Left lung (tissue), 10 donors: ENCODE measurements around the gene TMEM151B. TPM values are rescaled to one million over a fixed set of nuclear protein-coding genes. Genes with fewer than 3 reads are reported as not detected.

Experiments
- ATAC-seq: fragments of 200-7000 bp; cut with Tn5 transposase; one replicate; pipeline ENCODE4 v1.9.1; 2020; ENCODE audit warnings: moderate library complexity
- DNase-seq, 4 donors: peaks; one replicate each; pipeline ENCODE4 v3.0.0-alpha.2; 2013 to 2020
- H3K27ac ChIP-seq, 2 donors: fragments of 200-600 bp; sonication (generic) in 1 of 2; one replicate each; pipeline versions ENCODE4 v1.5.0 to v1.8.0; 2020 to 2021
- H3K27me3 ChIP-seq, 2 donors: fragments of 200-600 bp; sonication (generic) in 1 of 2; one replicate each; pipeline versions ENCODE4 v1.5.0 to v1.8.0; 2020 to 2021
- H3K36me3 ChIP-seq, 2 donors: fragments of 200-600 bp; sonication (generic) in 1 of 2; one replicate each; pipeline versions ENCODE4 v1.5.0 to v1.8.0; 2020 to 2021
- H3K4me1 ChIP-seq, 2 donors: fragments of 200-600 bp; one replicate each; pipeline ENCODE4 v1.8.0; 2021
- H3K4me3 ChIP-seq, 2 donors: fragments of 200-600 bp; sonication (generic) in 1 of 2; one replicate each; pipeline versions ENCODE4 v1.5.0 to v1.8.0; 2020 to 2021; ENCODE audit warnings: mild to moderate bottlenecking in 1 of 2
- H3K9me3 ChIP-seq, 2 donors: fragments of 200-600 bp; sonication (generic) in 1 of 2; one replicate each; pipeline versions ENCODE4 v1.5.0 to v1.8.0; 2020 to 2021
- intact Hi-C, 2 donors: fragments of 100-400 bp; cut with DNase I; formaldehyde crosslinking; loops; one replicate each; pipeline versions ENCODE4 v1.11.2 to v1.14.2; 2022
- polyA plus RNA-seq, 6 donors: library from polyadenylated mRNA; unstranded; fragments of 120-200 nt; gene quantifications; one replicate each; pipeline ENCODE4 v1.2.1, GENCODE V29; 2013; ENCODE audit not compliant: insufficient read length in 6 of 6
- total RNA-seq, 2 donors: library from RNA; stranded (reverse); fragmentation: NEBNext Ultra II Directional; extraction: Animal tissue kit (Norgen Biotek cat#: 25700); gene quantifications; one replicate each; pipeline ENCODE4 v1.2.1, GENCODE V29; 2021
- TF ChIP-seq, protein P1 (sequence below), 2 donors: fragments of 200-600 bp; sonication (generic) in 1 of 2; IDR thresholded peaks; one replicate each; pipeline versions ENCODE4 v1.5.0 to v1.8.0; 2021; ENCODE audit warnings: antibody characterized with exemption in 2 of 2
- donor health status: DM: no; HTN: yes; CAD: no.
- donor health status: DM: no; HTN: no; CAD: no.

The TMEM151B gene
- total and polyA plus RNA-seq, 8 donors: 0.70 to 1.2 (median 0.87) TPM; not detected in 2

DNA sequence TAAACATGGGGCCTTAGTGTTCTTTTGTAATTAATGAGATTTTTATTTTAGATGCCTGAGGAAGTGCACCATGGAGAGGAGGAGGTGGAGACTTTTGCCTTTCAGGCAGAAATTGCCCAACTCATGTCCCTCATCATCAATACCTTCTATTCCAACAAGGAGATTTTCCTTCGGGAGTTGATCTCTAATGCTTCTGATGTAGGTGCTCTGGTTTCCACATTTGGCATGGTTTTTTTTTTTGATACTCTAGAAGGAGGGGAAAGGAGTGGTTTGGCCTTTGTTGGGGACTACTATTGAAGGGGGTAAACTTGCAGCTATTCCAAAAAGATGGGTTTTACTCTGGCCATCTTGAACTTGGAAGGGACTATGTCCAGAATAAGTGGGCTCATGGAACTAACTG, 21.7 kb upstream of the TMEM151B start:
- Histone ChIP-seq H3K4me1 (peaks cover 16 to 68% of the 10 kb centered on the region in 2 donors), H3K36me3 (peaks cover 5 to 54% of the 10 kb centered on the region in 2 donors), H3K27me3 (no peaks in the 10 kb centered on the region), H3K9me3 (no peaks in the 10 kb centered on the region), H3K4me3 (peak overlapping the region; percentile 64 to 88), H3K27ac (peak overlapping the region in 1 of 2 donors; percentile 99)
- DNase-seq: no peak
- ATAC-seq: no peak
- intact Hi-C loops: no loop called here
- TF ChIP-seq, protein P1, sequence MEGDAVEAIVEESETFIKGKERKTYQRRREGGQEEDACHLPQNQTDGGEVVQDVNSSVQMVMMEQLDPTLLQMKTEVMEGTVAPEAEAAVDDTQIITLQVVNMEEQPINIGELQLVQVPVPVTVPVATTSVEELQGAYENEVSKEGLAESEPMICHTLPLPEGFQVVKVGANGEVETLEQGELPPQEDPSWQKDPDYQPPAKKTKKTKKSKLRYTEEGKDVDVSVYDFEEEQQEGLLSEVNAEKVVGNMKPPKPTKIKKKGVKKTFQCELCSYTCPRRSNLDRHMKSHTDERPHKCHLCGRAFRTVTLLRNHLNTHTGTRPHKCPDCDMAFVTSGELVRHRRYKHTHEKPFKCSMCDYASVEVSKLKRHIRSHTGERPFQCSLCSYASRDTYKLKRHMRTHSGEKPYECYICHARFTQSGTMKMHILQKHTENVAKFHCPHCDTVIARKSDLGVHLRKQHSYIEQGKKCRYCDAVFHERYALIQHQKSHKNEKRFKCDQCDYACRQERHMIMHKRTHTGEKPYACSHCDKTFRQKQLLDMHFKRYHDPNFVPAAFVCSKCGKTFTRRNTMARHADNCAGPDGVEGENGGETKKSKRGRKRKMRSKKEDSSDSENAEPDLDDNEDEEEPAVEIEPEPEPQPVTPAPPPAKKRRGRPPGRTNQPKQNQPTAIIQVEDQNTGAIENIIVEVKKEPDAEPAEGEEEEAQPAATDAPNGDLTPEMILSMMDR (IDR thresholded peaks at IDR 0.05): no peak

DNA sequence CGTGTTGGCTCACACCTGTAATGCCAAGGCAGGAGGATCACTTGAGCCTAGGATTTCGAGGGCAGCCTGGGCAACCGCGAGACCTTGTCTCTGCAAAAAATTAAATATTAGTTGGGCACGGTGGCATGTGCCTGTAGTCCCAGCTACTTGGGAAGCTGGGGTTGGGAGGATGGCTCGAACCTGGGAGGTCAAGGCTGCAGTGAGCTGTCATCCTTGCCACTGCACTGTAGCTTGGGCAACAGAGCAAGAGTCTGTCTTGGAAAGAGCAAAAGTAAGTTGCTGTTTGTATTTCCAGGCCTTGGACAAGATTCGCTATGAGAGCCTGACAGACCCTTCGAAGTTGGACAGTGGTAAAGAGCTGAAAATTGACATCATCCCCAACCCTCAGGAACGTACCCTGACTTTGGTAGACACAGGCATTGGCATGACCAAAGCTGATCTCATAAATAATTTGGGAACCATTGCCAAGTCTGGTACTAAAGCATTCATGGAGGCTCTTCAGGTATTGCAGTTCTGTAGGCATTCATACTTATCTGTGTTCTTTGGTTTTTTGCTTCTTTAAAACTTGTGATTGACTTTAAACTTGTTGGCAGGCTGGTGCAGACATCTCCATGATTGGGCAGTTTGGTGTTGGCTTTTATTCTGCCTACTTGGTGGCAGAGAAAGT, 21.0 kb upstream of the TMEM151B start:
- no peaks in the 10 kb centered on the region for H3K27me3 ChIP-seq
- ATAC-seq (no peak), DNase-seq (peak in 1 of 4 donors; percentile 43)
- no peaks in the 10 kb centered on the region for H3K9me3 ChIP-seq
- H3K36me3 ChIP-seq: peaks cover 5 to 61% of the 10 kb centered on the region in 2 donors
- peak overlapping the region in 1 of 2 donors; percentile 64 for H3K4me3 ChIP-seq
- H3K4me1 ChIP-seq: peaks cover 16 to 73% of the 10 kb centered on the region in 2 donors
- peak overlapping the region; percentile 16 to 99 for H3K27ac ChIP-seq
- TF ChIP-seq, protein P1 (IDR thresholded peaks at IDR 0.05): no peak
- intact Hi-C loops: no loop called here

DNA sequence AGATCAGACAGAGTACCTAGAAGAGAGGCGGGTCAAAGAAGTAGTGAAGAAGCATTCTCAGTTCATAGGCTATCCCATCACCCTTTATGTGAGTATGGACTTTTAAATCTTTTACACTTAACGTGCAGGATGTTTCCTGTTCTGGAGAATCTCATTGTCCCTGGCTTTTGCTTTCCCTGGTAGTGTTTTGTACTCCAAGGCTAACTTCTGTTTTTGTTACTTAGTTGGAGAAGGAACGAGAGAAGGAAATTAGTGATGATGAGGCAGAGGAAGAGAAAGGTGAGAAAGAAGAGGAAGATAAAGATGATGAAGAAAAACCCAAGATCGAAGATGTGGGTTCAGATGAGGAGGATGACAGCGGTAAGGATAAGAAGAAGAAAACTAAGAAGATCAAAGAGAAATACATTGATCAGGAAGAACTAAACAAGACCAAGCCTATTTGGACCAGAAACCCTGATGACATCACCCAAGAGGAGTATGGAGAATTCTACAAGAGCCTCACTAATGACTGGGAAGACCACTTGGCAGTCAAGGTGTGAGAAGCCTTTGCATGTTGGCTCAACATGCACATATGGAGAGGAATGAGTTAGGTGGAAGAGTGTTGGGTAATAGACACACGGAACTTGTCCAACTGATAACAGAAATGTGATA, 20.1 kb upstream of the TMEM151B start:
- Histone ChIP-seq H3K4me1 (peaks cover 16 to 80% of the 10 kb centered on the region in 2 donors), H3K27me3 (no peaks in the 10 kb centered on the region), H3K27ac (peak overlapping the region in 1 of 2 donors; percentile 16), H3K9me3 (no peaks in the 10 kb centered on the region), H3K4me3 (peak overlapping the region in 1 of 2 donors; percentile 64), H3K36me3 (peaks cover 5 to 70% of the 10 kb centered on the region in 2 donors)
- TF ChIP-seq, protein P1 (IDR thresholded peaks at IDR 0.05): no peak
- ATAC-seq: no peak
- DNase-seq: no peak
- intact Hi-C loops: no loop called here

DNA sequence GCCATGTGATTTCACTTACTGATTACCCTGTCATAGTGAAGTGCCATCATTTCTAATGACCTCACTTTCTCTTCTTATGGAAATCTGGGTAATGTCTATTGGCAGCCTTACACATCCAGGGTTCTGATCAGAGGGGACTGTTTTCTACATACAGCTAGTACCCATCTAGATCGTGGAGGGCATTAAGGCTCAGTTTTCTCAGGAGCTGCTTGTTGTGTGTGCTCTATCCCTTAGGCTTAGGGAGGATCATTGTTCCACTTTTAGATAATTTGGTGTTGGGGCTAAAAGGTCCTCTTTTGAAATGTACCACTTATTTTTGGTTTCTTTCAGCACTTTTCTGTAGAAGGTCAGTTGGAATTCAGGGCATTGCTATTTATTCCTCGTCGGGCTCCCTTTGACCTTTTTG, 19.5 kb upstream of the TMEM151B start:
- peaks cover 5 to 74% of the 10 kb centered on the region in 2 donors for H3K36me3 ChIP-seq

More for the DNA sequence above, 19.5 kb upstream of the TMEM151B start:
- Histone ChIP-seq H3K27me3 (no peaks in the 10 kb centered on the region), H3K4me1 (peaks cover 15 to 80% of the 10 kb centered on the region in 2 donors), H3K27ac (no peak overlapping the region), H3K9me3 (no peaks in the 10 kb centered on the region), H3K4me3 (no peak overlapping the region)
- intact Hi-C loops: no loop called here
- DNase-seq (no peak), ATAC-seq (no peak)
- TF ChIP-seq, protein P1 (IDR thresholded peaks at IDR 0.05): no peak
